K562 (cell line): Measurements from ENCODE around the gene NR5A2. TPM values are rescaled to one million over a fixed set of nuclear protein-coding genes. Genes with fewer than 3 reads are reported as not detected.

Source experiments
- ATAC-seq: fragments of 200-7000 bp; cut with Tn5 transposase; 3 replicates; pipeline ENCODE4 v1.9.1; 2020; ENCODE audit warnings: moderate library complexity
- BruUV-seq: library from RNA; stranded (reverse); fragments of 400-500 nt; replicated peaks from 2 replicates; lab custom pipeline; 2021; lab: Mats Ljungman, UMichigan
- CTCF ChIA-PET: fragments of 300-600 bp; formaldehyde crosslinking; extraction: SDS; loops from one replicate; lab custom pipeline; 2021; ENCODE audit warnings: low intra/inter-chr PET ratio; lab: Yijun Ruan, JAX
- POLR2A ChIA-PET: fragments of 300-600, 350-650 bp; sonication (Branson Sonifier 250); formaldehyde crosslinking; extraction: SDS; loops from one replicate; lab custom pipeline; 2021; ENCODE audit warnings: antibody characterized with exemption, inconsistent platforms; lab: Yijun Ruan, JAX
- DNase-seq, 4 experiments: peaks; one replicate each; pipeline versions ENCODE4 v3.0.0 to v3.0.0-alpha.2; 2011 to 2018; ENCODE audit warnings: low spot score in 3 of 4, mixed read lengths in 3 of 4; ENCODE audit errors: extremely low read depth in 1 of 4
- FAIRE-seq: peaks from 2 replicates; lab custom pipeline; 2011; peaks lifted over from hg19 to GRCh38; lab: Jason Lieb, UNC
- H2AFZ ChIP-seq: 2 replicates; pipeline ENCODE4 v1.6.0; 2011; ENCODE audit warnings: low read depth, low read length, control low read depth, inconsistent platforms
- H3K27ac ChIP-seq: fragments of 200-600 bp; 3 replicates; pipeline ENCODE4 v1.8.0; 2011; ENCODE audit warnings: low read depth, mild to moderate bottlenecking, control low read depth, inconsistent platforms, low read length, moderate library complexity, mixed read lengths; ENCODE audit errors: extremely low read depth
- H3K27me3 ChIP-seq, 2 experiments: fragments of 300-600 bp in 1 of 2; 2 replicates in 1 of 2; 3 replicates in 1 of 2; pipeline versions ENCODE4 v1.6.0 to v1.8.0; 2011; ENCODE audit warnings: inconsistent platforms in 2 of 2, low read length in 2 of 2, mild to moderate bottlenecking in 1 of 2, mixed read lengths in 1 of 2, moderate library complexity in 1 of 2; ENCODE audit not compliant: control insufficient read depth in 2 of 2, insufficient read depth in 2 of 2
- H3K36me3 ChIP-seq: fragments of 300-600 bp; 3 replicates; pipeline ENCODE4 v1.8.0; 2011; ENCODE audit warnings: mild to moderate bottlenecking, low read length, inconsistent platforms; ENCODE audit not compliant: control insufficient read depth, insufficient read depth
- H3K4me1 ChIP-seq, 2 experiments: fragments of 200-600 bp in 1 of 2; replicated peaks in 1 of 2; 2 replicates in 1 of 2; 3 replicates in 1 of 2; pipeline versions ENCODE4 v1.5.1 to v1.8.0; 2011; ENCODE audit warnings: inconsistent platforms in 2 of 2, low read length in 2 of 2, mild to moderate bottlenecking in 1 of 2, mixed read lengths in 1 of 2, moderate library complexity in 1 of 2; ENCODE audit not compliant: control insufficient read depth in 2 of 2, insufficient read depth in 2 of 2
- H3K4me2 ChIP-seq: 2 replicates; pipeline ENCODE4 v1.6.1; 2011; ENCODE audit warnings: low read length, control low read depth, inconsistent platforms, mixed read lengths; ENCODE audit not compliant: insufficient read depth
- H3K4me3 ChIP-seq: fragments of 200-600 bp; sonication (generic), shearing (Covaris generic); 2 replicates; pipeline ENCODE4 v1.5.1; 2016; ENCODE audit warnings: control low read depth, inconsistent platforms
- H3K79me2 ChIP-seq: fragments of 200-600 bp; 3 replicates; pipeline ENCODE4 v1.8.0; 2011; ENCODE audit warnings: low read length, inconsistent platforms; ENCODE audit not compliant: control insufficient read depth, insufficient read depth
- H3K9ac ChIP-seq, 2 experiments: 2 replicates each; pipeline versions ENCODE4 v1.6.0 to v1.6.1; 2011; ENCODE audit warnings: low read depth in 2 of 2, low read length in 2 of 2, control low read depth in 1 of 2, inconsistent platforms in 1 of 2, mild to moderate bottlenecking in 1 of 2, mixed read lengths in 1 of 2; ENCODE audit not compliant: insufficient read depth in 1 of 2
- H3K9me1 ChIP-seq: one replicate; pipeline ENCODE4 v1.6.0; 2011; ENCODE audit warnings: inconsistent platforms, mild to moderate bottlenecking, low read length, moderate library complexity; ENCODE audit not compliant: control insufficient read depth, insufficient read depth
- H3K9me3 ChIP-seq: replicated peaks from 2 replicates; pipeline ENCODE4 v1.5.1; 2011; ENCODE audit warnings: low read depth, low read length, inconsistent platforms; ENCODE audit not compliant: control insufficient read depth, insufficient read depth
- H4K20me1 ChIP-seq: replicated peaks from 2 replicates; pipeline ENCODE4 v1.6.1; 2011; ENCODE audit warnings: low read length, inconsistent platforms, mixed read lengths; ENCODE audit not compliant: control insufficient read depth, insufficient read depth
- ATF6 ChIP-seq: sonication (generic); formaldehyde crosslinking; IDR thresholded peaks from 2 replicates; pipeline ENCODE4 v1.4.0; 2020; ENCODE audit warnings: mild to moderate bottlenecking, missing genetic modification reagents
- MTA1 ChIP-seq: fragments of 450-650 bp; IDR thresholded peaks from 2 replicates; pipeline ENCODE4 v1.6.1; 2017; ENCODE audit warnings: borderline replicate concordance
- POLR2B ChIP-seq: fragments of 450-650 bp; IDR thresholded peaks from 2 replicates; pipeline ENCODE4 v1.6.1; 2018; ENCODE audit warnings: low read depth; ENCODE audit not compliant: partially characterized antibody
- RBBP5 ChIP-seq: fragments of 200-600 bp; sonication (generic); IDR thresholded peaks from 2 replicates; pipeline ENCODE4 v1.6.1; 2012; ENCODE audit warnings: borderline replicate concordance, mild to moderate bottlenecking, low read length, control low read depth, inconsistent platforms; ENCODE audit not compliant: insufficient read depth, poor library complexity, severe bottlenecking
- USF2 ChIP-seq: sonication (generic); formaldehyde crosslinking; IDR thresholded peaks from 2 replicates; pipeline ENCODE4 v1.5.0; 2020; ENCODE audit warnings: missing genetic modification reagents
- ZHX1 ChIP-seq: fragments of 150-350 bp; conservative IDR thresholded peaks from 2 replicates; pipeline ENCODE4 v1.6.1; 2014; ENCODE audit warnings: low read length
- ZKSCAN1 ChIP-seq: fragments of 150-350 bp; IDR thresholded peaks from 2 replicates; pipeline ENCODE4 v1.6.1; 2016; ENCODE audit warnings: low read depth, low read length
- ZKSCAN3 ChIP-seq: fragments of 250-450 bp; sonication (Bioruptor Pico); IDR thresholded peaks from 2 replicates; pipeline ENCODE4 v1.4.0; 2020
- ZNF592 ChIP-seq: fragments of 450-650 bp; IDR thresholded peaks from 2 replicates; pipeline ENCODE4 v1.6.1; 2017; ENCODE audit warnings: antibody characterized with exemption, mild to moderate bottlenecking
- WGBS: fragments of 100-300 bp; shearing (Covaris generic); methylation state at CpG from one replicate; pipeline ENCODE4 v1.1.6; 2016; ENCODE audit warnings: low coverage, mixed read lengths; ENCODE audit not compliant: insufficient coverage; ENCODE audit errors: missing lambda C conversion rate; 5-methylcytosine and 5-hydroxymethylcytosine counted together
- in situ Hi-C: fragments of 300-500 bp; cut with MboI; formaldehyde crosslinking; loops from 4 replicates; pipeline ENCODE4 v1.15.0; 2018; ENCODE audit warnings: inconsistent platforms, mixed read lengths
- intact Hi-C: fragments of 100-400 bp; cut with micrococcal nuclease; formaldehyde crosslinking; loops from 2 replicates; pipeline ENCODE4 v1.14.2; 2022
- polyA plus RNA-seq, 8 experiments: library from polyadenylated mRNA; depleted of rRNA in 4 of 8; stranded (reverse) in 5 of 8; unstranded in 3 of 8; fragments of >200 nt; fragmentation: Nextera tagmentation in 2 of 8; fragmentation: Illumina TruSeq in 1 of 8; extraction: Ambion mirVana in 2 of 8; extraction: Trizol in 1 of 8; gene quantifications; 2 replicates each; pipeline versions ENCODE4 v1.2.1 to v1.2.3, GENCODE V29; 2011 to 2014; ENCODE audit warnings: inconsistent platforms in 1 of 8, missing spikeins in 1 of 8
- total RNA-seq, 7 experiments: library from RNA; depleted of rRNA in 6 of 7; stranded (reverse); fragments of >200 nt in 6 of 7; fragmentation: Illumina TruSeq in 2 of 7; extraction: Trizol in 2 of 7; gene quantifications; 2 replicates each; pipeline versions ENCODE4 v1.2.1 to v1.2.3, GENCODE V29; 2011 to 2021; ENCODE audit warnings: low replicate concordance in 1 of 7

NR5A2 gene
- total and polyA plus RNA-seq, 9 of the 15 experiments (the other 6 are each of a cell fraction or from before 2014, with no cell fraction given): 0.13 to 0.40 (median 0.29) TPM

GRCh38 chr1:200147094-200147493 lies 119.6 kb downstream of the NR5A2 start:
- no peak for FAIRE-seq
- intact Hi-C loops: no loop called here

More at GRCh38 chr1:200147094-200147493, 119.6 kb downstream of the NR5A2 start:
- no peak overlapping the region for H2AFZ ChIP-seq
- ChIA-PET POLR2A (interaction anchor here (0.6 kb wide), 1 partner anchor 29 kb away, joined by 3 read pairs; no protein-coding TSS in a partner anchor), CTCF (no interaction called here)
- H3K4me3 ChIP-seq: no peak overlapping the region
- ATAC-seq: no peak
- H3K36me3 ChIP-seq: no peaks in the 10 kb centered on the region
- DNase-seq: no peak
- H3K9me1 ChIP-seq: no peaks in the 10 kb centered on the region
- no peak overlapping the region for H3K9ac ChIP-seq
- H3K27ac ChIP-seq: no peak overlapping the region
- no peak overlapping the region for H3K4me2 ChIP-seq
- H3K27me3 ChIP-seq: no peaks in the 10 kb centered on the region
- in situ Hi-C loops: no loop called here
- no TSS peak for BruUV-seq
- H3K79me2 ChIP-seq: no peaks in the 10 kb centered on the region
- peaks cover 7 to 19% of the 10 kb centered on the region in 2 experiments; a peak in 4 of 5 replicates for H3K4me1 ChIP-seq
- TF ChIP-seq USF2 (0 out of 2 replicates have a peak, but pooled peaks have one; percentile 11), POLR2B (no peak), ATF6 (no peak), ZKSCAN1 (peak; percentile 89), MTA1 (no peak), RBBP5 (no peak), ZNF592 (no peak), ZHX1 (no peak), ZKSCAN3 (CRISPR knock-in tag) (no peak)
- 63% methylated on average over 13 of the region's 13 CpGs for WGBS
- H4K20me1 ChIP-seq: no peaks in the 10 kb centered on the region
- no peaks in the 10 kb centered on the region for H3K9me3 ChIP-seq
